HG03135 (cell line): ENCODE results near the gene SRI.
A peak's percentile ranks its signal among the peaks of the same experiment; 100 is the strongest.
"Not testable (repeated sequence)": the region's sequence is repeated elsewhere in the genome, so short reads cannot be mapped to it uniquely, and the experiment has no call there.

Source experiments
- ATAC-seq: cut with Tn5 transposase; IDR thresholded peaks from one replicate; pipeline ENCODE4 v1.9.1; 2021; ENCODE audit warnings: mild to moderate bottlenecking, moderate library complexity; ENCODE audit not compliant: unreplicated experiment

SRI gene, protein sequence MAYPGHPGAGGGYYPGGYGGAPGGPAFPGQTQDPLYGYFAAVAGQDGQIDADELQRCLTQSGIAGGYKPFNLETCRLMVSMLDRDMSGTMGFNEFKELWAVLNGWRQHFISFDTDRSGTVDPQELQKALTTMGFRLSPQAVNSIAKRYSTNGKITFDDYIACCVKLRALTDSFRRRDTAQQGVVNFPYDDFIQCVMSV

DNA sequence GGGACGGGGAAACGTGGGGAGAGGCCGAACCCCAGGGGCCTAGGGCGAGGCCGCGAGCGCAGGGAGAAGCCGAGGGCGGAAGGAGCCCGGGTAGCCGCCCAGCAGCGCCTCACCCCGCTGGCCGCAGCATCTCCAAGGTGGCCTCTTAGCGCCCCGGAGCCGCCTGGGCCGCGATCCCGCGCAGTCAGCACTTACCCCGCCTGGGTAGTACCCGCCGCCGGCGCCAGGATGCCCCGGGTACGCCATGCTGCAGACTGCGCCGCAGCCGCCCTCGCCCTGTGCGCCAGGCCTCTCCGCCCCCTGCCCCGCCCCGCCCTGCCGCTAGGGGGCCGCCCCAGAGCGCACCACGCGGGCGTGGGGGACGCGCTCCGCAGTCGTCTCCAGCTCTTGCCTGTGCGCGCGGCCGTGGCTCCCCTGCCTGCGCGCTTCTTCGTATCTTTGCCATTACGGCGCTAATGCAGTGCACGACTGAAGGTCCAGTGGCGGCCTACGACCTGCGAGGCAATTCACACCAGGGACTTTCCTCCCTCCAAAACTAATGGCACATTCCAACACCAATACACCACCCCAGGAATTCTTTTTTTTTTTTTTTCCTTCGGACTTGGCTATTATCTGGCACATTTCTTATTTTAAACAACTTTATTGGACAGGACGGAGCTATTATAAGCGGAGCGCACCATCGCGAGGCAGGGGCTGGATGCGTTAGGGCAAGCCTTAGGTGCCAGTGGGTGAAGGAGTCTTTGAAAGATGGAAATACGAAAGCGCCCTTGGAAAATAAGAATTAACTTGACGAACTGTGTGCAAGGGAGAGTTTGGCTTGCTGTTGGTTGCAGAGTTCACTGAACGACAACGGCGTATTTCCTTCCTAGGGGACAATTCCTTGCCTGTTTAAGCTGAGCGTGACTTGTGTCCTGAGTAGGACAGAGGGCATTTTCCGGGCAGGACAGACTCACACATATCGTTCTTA is at the start of gene SRI:
Gene SRI, minus strand, starts transcription at position 258 of the 967 bp plus-strand sequence. Its CDS starts 12 bp downstream, at position 246.
- ATAC-seq: peak; percentile 72

DNA sequence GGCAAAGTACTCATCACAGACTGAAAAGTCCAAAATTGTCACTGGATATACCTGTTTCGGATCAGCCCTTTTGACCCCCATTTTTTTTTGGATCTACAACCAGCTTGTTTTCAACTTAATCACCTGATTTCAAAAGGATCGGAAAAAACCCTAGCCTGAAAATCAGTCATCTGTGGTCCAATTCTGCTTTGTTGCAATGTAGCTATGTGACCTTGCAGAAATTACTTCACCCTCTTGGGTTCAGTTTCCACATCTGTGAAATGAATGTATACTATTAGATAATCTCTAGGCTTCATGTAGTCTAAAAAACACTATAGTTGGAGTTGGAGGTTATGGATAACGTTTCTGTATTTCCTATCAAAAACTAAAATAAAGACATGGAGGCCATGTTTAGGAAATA is 49.7 kb upstream of the SRI start:
- no peak for ATAC-seq

DNA sequence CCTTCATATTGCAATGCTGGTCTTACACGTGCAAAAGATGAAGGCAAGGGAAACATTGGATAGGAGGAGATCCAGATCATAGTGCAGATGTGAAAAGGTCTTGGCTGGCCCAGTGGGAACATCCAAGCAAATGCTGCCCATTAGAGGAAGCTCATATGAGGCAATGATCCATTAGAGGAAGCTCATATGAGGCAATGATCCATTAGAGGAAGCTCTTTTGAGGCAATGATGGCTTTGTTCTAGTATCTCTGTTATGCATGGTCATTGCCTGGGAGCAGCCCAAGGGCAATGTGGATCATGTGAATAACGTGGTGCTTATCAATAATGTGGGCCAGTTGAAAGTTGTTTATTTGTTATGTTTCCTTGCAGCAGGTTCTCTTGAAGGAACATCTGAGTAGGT is 49.0 kb upstream of the SRI start:
- no peak for ATAC-seq

DNA sequence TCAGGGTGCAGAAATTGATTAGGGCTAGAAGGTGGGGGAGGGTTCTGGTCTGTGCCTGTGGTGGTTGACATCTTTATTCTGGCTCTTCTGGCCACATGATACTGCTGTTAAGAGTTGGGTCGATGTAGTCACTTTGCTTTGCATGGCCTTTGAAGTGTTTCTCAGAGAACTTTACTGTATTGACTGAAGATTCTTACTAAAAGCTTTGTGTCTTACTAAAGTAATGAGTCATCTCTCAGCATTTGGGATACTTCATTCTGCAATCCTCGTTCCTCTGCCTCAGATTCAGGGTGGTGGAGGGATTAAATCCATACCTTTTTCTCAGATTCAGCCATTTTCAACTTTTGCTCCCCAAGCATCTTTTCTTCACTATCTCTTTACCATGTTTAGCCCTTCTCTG is 48.2 kb upstream of the SRI start:
- no peak for ATAC-seq

DNA sequence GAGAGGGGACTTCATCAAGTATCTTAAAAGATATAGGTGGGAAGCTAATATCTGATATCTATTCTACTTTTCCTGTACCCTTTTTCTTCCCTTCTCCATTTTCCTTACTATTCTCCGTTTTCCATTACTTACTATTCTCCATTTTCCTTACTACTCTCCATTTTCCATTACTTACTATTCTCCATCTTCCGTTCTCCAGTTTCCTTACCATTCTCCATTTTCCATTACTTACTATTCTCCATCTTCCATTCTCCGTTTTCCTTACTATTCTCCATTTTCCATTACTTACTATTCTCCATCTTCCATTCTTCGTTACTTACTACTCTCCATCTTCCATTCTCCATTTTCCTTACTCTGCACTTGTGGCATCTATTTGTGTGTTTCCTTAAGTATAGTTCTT is 47.6 kb upstream of the SRI start:
- no peak for ATAC-seq

DNA sequence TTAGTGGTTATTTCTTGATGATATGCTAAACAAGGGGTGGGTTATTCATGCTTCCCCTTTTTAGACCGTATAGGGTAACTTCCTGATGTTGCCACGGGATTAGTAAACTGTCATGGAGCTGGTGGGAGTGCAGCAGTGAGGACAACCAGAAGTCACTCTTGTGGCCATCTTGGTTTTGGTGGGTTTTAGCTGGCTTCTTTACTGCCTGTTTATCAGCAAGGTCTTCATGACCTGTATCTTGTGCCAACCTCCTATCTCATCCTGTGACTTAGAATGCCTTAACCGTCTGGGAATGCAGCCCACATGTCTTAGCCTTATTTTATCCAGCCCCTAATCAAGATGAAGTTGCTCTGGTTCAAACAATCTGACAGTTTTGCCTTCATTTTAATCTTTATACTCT is 45.1 kb upstream of the SRI start:
- not testable (repeated sequence) for ATAC-seq

DNA sequence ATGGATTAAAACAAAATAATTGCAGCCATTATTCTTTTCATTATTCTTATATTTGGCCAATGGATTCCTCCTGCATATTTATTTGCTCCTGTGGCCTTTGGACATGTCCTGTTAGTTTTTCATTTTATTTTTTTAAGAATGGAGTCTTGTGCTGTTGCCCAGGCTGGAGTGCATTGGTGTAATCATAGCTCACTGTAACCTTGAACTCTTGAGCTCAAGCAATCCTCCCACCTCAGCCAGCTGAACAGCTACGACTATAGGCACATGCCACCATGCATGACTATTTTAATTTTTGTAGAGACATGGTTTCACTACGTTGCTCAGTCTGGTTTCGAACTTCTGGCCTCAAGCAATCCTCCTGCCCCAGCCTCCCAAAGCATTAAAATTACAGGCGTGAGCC is 42.7 kb upstream of the SRI start:
- no peak for ATAC-seq

DNA sequence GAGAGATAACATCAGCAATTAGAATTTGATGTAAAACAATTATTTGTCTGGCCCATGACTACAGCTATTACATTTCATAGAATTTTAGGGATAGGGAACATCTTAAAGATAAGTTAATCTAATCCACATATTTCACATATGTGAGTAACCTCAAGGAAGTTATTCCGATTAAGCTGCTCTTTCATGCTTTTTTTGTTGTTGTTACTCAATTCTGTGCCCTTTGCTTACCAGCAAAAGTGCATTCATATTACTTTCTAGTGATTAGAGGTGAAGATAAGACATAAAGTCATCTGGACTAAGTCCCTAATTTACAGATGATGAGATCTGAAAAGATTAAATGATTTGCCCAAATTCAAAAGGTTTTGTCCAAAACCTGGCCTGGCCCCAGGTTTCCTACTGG is 40.9 kb upstream of the SRI start:
- ATAC-seq: no peak

DNA sequence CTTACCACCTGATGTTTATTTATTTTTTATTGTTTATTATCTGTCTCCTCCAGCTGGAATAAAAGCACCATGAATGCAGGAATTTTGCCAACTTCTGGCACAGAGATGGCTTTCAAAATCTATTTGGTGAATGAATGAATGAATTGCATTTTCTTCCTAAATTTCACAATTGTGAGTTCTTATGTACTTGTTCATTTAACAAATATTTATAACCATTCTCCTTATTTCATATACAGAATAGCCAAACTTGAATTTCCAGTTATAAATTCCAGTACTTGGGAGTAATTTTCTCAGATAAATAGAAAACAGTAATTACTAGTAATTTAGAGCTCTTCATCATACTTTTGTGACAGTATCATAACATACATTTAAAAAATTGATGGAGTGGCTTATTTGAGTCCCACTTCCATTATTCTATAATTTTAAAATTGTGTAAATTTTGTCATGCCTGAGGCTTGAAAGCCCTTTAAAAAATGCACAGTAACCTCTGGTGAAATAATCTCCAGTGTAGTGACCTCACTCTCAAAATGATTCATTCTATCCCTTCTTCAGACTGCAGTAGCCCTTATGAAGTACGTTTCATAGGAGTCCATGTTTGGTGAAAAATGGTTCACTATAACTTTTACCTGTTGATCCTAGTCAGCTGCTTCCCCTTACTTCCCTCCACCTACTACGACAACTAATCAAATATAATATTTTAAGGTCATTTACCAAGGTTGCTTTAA is 40.0 kb upstream of the SRI start:
- ATAC-seq: no peak

DNA sequence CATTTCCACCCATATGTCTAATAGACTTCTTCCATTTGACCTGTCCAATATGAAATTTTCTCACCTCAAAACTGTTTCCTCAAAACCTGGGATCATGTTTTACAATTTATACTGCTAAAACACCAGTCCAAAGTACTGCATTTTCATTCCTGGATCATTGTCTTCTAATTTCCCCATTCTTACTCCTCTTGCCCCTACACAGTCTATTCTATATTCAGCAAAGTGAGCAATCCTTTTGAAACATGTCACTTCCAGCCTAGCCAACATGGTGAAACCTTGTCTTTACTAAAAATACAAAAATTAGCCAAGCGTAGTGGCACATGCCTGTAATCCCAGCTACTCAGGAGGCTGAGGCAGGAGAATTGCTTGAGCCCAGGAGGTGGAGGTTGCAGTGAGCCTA is 38.5 kb upstream of the SRI start:
- ATAC-seq: not testable (repeated sequence)

DNA sequence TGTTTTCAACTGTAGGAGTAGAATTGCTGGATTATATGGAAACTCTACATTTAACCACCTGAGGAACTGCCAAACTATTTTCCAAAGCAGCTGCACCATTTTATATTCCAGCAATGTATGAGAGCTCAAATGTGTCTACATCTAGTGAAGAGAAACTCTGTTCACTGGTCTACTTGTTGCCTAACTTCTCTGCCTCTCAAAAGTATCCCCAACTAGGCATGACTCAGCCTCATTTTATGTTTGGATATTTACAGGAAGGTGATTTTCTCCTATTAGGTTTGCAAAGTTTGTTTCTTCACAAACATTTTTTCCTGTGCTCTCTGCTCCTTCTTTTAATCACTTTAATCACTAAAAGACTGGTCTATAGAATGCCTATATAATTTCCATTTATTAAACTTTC is 37.1 kb upstream of the SRI start:
- ATAC-seq: no peak

DNA sequence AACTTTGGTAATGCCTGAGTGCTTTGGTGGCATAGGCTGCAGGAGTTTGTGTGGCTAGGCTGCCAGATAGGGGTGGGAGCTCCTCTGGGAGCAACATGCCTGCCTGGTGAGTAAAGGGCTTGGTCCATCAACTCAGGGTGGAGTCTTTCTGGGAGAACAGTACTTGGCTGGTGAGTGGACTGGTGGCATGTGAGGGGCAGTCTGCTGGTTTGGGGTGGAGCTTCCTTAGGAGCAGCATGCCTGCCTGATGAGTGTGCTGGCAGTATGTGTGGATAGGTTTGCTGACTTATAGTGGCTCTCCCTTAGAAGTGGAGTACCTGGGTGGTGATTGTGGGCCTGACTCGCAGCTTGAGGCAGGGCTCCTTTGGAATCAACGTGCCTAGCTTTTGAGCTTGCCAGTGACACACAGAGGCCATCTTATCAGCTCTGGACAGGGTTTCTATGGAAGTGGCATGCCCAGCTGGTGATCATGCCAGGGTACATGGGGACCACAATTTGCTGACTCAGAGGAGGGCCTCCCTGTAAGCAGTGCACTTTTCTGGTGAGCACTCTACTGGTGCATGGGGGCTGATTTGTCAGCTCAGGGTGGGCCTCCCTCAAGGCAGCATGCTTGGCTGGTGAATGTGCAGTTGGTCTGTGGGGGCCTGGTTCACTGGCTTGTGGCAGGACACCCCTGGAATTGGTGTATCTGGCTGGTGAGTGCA is 35.0 kb upstream of the SRI start:
- ATAC-seq: no peak

DNA sequence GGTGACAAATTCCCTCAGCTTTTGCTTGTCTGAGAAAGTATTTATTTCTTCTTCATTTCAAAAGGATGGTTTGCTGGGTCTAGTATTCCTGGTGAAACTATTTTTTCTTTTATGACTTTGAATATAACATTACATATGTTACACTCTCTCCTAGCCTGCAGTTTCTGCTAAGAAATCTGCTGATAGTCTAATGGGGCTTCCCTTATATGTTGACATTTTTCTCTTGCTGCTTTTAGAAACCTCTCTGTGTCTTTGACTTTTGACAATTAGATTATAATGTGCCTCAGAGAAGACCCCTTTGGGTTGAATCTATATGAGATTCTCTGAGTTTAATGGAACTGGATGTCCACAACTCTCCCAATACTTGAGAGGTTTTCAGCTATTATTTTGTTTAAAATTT is 33.8 kb upstream of the SRI start:
- ATAC-seq: no peak

DNA sequence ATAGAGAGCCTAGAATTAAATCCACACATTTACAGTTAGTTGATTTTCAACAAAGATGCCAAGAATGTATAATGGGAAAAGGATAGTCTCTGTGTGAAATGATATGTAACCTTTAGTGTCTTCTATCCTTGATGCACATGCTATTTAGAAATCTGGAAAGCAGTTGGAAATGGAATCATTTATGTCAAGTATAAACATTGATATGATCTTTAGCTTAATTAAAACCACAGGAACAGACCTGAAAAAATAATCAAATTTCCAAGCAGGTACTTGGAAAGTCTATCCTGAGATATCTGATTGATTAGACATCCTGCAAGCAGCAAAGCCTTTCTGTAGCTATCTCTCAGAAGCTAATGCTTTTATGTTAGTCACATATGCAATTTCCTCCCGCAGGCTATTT is 24.4 kb upstream of the SRI start:
- no peak for ATAC-seq

DNA sequence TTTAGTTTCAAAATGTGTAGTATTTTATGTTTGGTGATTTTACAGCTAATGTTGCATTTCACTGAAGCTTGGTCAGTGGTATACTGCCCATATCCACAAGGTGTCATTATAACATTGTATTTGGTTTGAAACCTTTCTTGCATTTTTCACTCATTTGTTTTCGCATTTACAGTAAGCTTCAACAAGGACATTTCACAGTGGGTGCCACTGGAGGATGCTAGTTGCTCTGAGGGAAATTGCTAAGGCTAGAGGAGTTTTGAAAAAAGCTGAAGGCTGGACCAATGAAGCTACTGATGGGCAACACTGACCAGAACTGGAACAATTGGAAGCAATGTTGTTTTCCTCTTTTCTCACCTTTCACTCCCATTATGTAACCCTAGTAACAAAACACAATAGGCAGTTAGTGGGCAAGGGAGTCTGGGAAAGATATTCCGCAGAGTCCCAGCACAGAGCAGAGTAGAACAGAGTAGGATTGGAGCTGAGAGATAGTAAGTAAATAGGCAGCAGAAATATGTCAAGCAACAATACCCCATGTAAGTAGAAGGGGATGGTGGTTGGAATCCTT is 23.6 kb upstream of the SRI start:
- ATAC-seq: peak; percentile 65

DNA sequence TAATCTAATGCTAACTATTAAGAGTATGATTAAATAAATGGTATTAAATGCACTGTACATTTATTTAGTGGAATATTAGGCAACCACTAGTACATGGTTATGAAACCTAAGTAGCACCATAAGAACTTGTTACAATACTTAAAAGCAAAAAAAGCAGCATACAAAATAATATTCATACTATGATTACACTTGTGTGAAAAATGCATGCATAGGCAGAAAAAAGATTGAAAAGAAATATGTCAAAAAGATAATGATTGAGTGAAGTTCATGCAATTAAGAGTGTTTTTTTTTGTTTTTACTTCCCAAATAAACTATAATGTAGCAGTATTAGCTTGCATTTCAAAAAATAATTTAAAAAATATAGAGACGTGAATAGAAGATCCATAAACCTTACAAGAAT is 20.0 kb upstream of the SRI start:
- no peak for ATAC-seq

DNA sequence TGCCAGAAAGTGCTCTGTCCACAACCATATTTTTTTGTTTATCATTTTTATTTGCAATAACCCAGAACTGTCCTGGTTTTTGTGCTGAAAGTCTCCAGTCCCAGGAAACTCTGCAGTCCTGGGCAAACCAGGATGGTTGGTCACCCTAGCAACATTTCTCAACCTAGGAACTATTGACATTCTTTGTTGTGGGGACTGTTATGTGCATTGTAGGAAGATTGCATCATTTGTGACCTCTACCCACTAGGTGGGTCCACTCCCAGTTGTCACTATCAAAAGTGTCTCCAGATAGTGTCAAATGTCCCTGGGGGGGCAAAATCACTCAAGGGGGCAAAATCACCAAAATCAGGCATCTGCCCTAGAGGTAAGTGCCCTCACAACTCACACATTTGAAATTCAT is 14.0 kb upstream of the SRI start:
- ATAC-seq: no peak

DNA sequence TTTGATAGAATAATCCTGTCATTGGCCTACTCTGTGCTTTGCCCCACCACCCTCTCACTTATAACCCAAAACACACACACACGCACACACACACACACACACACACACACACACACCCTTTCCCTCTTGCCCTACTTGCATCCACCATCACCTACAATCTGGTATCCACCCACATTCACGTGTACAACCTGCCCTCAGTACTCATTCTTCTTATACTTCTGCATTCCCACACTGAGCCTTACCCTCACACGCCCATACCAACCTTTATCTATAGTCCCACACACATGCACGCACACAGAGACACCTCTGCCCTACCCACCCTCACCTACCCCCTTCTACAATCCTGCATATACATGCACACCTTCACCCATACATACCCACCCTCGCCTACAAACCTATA is 10.8 kb upstream of the SRI start:
- ATAC-seq: no peak

DNA sequence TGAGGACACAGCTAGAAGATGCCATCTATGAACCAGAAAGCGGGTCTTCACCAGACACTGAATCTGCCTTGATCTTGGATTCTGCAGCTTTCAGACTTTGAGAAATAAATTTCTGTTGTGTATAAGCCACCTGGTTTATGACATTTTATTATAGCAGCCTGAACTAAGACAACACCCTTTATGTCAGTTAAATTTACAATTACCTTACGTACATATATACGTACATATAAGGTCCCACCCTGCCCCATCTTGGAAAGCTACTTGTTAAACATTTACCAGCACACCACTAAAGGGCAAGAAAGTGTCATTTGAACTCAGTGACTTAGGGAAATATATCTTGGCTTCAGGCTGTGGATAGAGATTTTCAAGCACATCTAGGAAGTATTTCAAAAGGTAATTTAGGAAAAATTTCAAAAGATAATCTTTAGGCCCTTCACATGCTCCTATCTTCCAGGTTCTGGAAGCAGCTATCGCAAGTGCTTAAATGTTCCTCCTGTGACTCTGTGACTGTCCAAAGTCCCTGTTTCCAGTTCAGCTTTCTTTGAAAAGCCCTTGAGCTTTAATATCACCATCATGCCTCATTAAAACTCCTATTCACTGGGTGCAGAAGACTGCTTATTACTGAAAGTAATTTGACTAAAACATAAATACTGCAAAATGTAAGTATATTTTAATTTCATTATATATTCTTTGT is 9.6 kb upstream of the SRI start:
- no peak for ATAC-seq

DNA sequence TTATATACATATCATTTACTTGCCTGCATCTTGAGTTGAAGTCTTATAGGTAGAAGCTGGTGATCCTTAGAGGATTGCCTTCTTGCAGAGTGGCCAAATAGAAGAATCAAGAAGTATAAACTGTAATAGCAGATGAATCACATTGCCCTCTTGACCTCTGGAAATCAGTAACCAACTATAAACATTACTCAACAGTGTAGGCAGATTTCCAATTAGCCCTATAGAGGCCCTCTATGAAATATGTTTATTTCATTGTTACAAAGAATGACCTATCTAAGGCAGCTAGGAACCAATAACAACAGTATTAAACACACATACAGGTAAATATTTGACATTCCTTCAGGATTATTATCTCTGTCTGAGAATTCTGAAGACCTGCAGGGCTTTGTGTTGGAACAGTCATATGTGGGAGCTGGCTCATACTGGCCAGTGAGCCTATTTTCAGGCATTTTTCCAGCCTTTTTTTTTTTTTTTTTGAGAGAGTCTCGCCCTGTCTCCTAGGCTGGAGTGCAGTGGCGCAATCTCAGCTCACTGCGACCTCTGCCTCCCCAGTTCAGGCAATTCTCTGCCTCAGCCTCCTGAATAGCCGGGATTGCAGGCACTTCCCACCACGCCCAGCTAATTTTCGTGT is 7.2 kb upstream of the SRI start:
- ATAC-seq: no peak
